ENCODE measurements around the gene RNF26. TPM values are rescaled to one million over a fixed set of nuclear protein-coding genes. Genes with fewer than 3 reads are reported as not detected.
"Not testable (repeated sequence)": the region's sequence is repeated elsewhere in the genome, so short reads cannot be mapped to it uniquely, and the experiment has no call there.

The RNF26 gene
- total RNA-seq, 3 donors from 2014 or later = 18.6 to 20.7 (median 18.9) TPM

GRCh38 chr11:119382101-119382500 lies 47.8 kb downstream of the RNF26 start:
- H3K27me3 Mint-ChIP-seq (ENCODE audit: low read depth) = no peaks in the 10 kb centered on the region
- ATAC-seq (no peak), DNase-seq (no peak)
- H3K9me3 Mint-ChIP-seq = no peaks in the 10 kb centered on the region
- no peaks in the 10 kb centered on the region for H3K36me3 Mint-ChIP-seq (ENCODE audit: insufficient read depth)
- H3K4me1 Mint-ChIP-seq (ENCODE audit: low read depth) = no peaks in the 10 kb centered on the region
- no peak overlapping the region for H3K4me3 Mint-ChIP-seq

GRCh38 chr11:119382513-119382912 lies 48.2 kb downstream of the RNF26 start:
- not testable (repeated sequence) for DNase-seq; H3K4me1 Mint-ChIP-seq (ENCODE audit: low read depth); H3K9me3 Mint-ChIP-seq; ATAC-seq; H3K36me3 Mint-ChIP-seq (ENCODE audit: insufficient read depth); H3K4me3 Mint-ChIP-seq; H3K27me3 Mint-ChIP-seq (ENCODE audit: low read depth)

- H3K27me3 Mint-ChIP-seq (ENCODE audit: low read depth) = peaks cover 2% of the 10 kb centered on the region
Measured at GRCh38 chr11:119384332-119384731, 50.0 kb downstream of the RNF26 start.

More at GRCh38 chr11:119384332-119384731, 50.0 kb downstream of the RNF26 start:
- H3K9me3 Mint-ChIP-seq = no peaks in the 10 kb centered on the region
- H3K36me3 Mint-ChIP-seq (ENCODE audit: insufficient read depth) = no peaks in the 10 kb centered on the region
- ATAC-seq (no peak), DNase-seq (no peak)
- no peak overlapping the region for H3K4me3 Mint-ChIP-seq
- no peaks in the 10 kb centered on the region for H3K4me1 Mint-ChIP-seq (ENCODE audit: low read depth)

Other genes starting within 250 kb of the RNF26 start
- 10 to 100 TPM; 43.7 to 64.7 (median 60.1) TPM for gene HMBS, start 249.6 kb upstream of the RNF26 start, total RNA-seq
- gene DPAGT1, start 232.7 kb upstream of the RNF26 start, total RNA-seq = 10 to 100 TPM; 53.9 to 61.0 (median 60.9) TPM
- 10 to 100 TPM; 22.0 to 24.7 (median 23.0) TPM for gene C2CD2L, start 227.2 kb upstream of the RNF26 start, total RNA-seq
- gene HINFP, start 212.9 kb upstream of the RNF26 start, total RNA-seq = 10 to 100 TPM; 20.1 to 26.2 (median 21.1) TPM
- under 1 TPM in 1 of 3 donors, not detected in 2; 0.38 TPM for gene ABCG4, start 185.5 kb upstream of the RNF26 start, total RNA-seq
- 10 to 100 TPM in 1 of 3 donors, 1 to 10 TPM in 2; 9.7 to 13.2 (median 9.7) TPM for gene NLRX1, start 165.8 kb upstream of the RNF26 start, total RNA-seq
- gene NHERF4, start 149.1 kb upstream of the RNF26 start, total RNA-seq = under 1 TPM in 2 of 3 donors, not detected in 1; 0.18 to 0.43 TPM
- 10 to 100 TPM; 18.7 to 19.6 (median 19.5) TPM for gene CBL, start 128.2 kb upstream of the RNF26 start, total RNA-seq
- gene MCAM, start 17.4 kb upstream of the RNF26 start, total RNA-seq = 1 to 10 TPM in 2 of 3 donors, under 1 TPM in 1; 0.96 to 3.2 (median 2.1) TPM
- gene C1QTNF5, start 6.4 kb downstream of the RNF26 start, total RNA-seq = not detected
- not detected for gene MFRP, start 12.2 kb downstream of the RNF26 start, total RNA-seq
- under 1 TPM; 0.19 to 0.53 (median 0.37) TPM for gene USP2, start 47.2 kb downstream of the RNF26 start, total RNA-seq
- gene THY1, start 88.6 kb downstream of the RNF26 start, total RNA-seq = under 1 TPM; 0.35 to 0.52 (median 0.40) TPM